ENCODE results near the gene FXYD2. TPM values are rescaled to one million over a fixed set of nuclear protein-coding genes. Genes with fewer than 3 reads are reported as not detected.
A peak's percentile ranks its signal among the peaks of the same experiment; 100 is the strongest.

FXYD2 gene
- total RNA-seq: 5.0 and 7.5 TPM in 2 replicates

GRCh38 chr11:117824571-117825537 is at the start of gene FXYD2:
FXYD2 (minus strand) TSS chr11:117824744; CDS start chr11:117824678, 66 bp downstream.
- Histone ChIP-seq H3K27me3 (ENCODE audit: control insufficient read depth, insufficient read depth, low read length) (no peaks in the 10 kb centered on the region), H3K4me3 (ENCODE audit: low read depth, low read length) (peak within 1 kb of the TSS; percentile 56), H3K36me3 (ENCODE audit: control insufficient read depth, insufficient read depth, low read length) (no peaks in the 10 kb centered on the region)
- DNase-seq (ENCODE audit: low read depth): no peak
- no peak for TF ChIP-seq CTCF (IDR thresholded peaks at IDR 0.05; ENCODE audit: insufficient read depth, low read length, poor library complexity, severe bottlenecking)

- no peak overlapping the region for H3K4me3 ChIP-seq (ENCODE audit: low read depth, low read length)
- DNase-seq (ENCODE audit: low read depth): no peak
- no peak for TF ChIP-seq CTCF (IDR thresholded peaks at IDR 0.05; ENCODE audit: insufficient read depth, low read length, poor library complexity, severe bottlenecking)
- H3K36me3 ChIP-seq (ENCODE audit: control insufficient read depth, insufficient read depth, low read length): no peaks in the 10 kb centered on the region
- H3K27me3 ChIP-seq (ENCODE audit: control insufficient read depth, insufficient read depth, low read length): peaks cover 19% of the 10 kb centered on the region
Observed at GRCh38 chr11:117873828-117874125, 49.2 kb upstream of the FXYD2 start.

GRCh38 chr11:117872975-117873827 is 48.7 kb upstream of the FXYD2 start:
- H3K4me3 ChIP-seq (ENCODE audit: low read depth, low read length): no peak overlapping the region
- TF ChIP-seq CTCF (IDR thresholded peaks at IDR 0.05; ENCODE audit: insufficient read depth, low read length, poor library complexity, severe bottlenecking): no peak
- no peaks in the 10 kb centered on the region for H3K36me3 ChIP-seq (ENCODE audit: control insufficient read depth, insufficient read depth, low read length)
- DNase-seq (ENCODE audit: low read depth): no peak
- H3K27me3 ChIP-seq (ENCODE audit: control insufficient read depth, insufficient read depth, low read length): peaks cover 19% of the 10 kb centered on the region

DNA sequence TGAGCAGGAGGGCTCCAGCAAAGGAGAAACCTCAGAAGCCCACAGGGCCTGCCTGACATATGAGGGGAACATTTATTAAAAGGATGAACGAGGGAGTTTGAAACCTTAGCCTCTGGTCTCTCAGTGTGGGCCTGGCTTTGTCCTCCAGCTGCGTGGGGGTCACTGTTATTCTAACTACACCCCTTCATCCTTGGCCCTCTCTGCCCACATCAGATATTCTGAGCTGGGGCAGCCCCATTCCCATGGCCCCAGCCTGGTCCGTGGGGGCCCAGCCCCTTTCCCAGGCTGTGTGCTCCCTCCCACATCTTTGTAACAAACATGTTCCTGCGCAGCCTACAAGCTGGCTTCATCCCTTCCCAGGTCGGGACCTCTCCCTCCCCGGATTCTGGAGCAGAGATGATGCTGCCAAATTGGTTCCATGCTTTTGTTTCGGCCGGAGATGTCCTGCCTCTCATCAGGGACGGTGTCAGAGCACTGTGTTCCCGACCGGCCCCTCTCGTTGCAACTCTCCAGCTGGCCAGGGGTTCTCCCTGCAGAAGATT is 47.9 kb upstream of the FXYD2 start:
- DNase-seq (ENCODE audit: low read depth): no peak
- Histone ChIP-seq H3K4me3 (ENCODE audit: low read depth, low read length) (no peak overlapping the region), H3K27me3 (ENCODE audit: control insufficient read depth, insufficient read depth, low read length) (peaks cover 19% of the 10 kb centered on the region), H3K36me3 (ENCODE audit: control insufficient read depth, insufficient read depth, low read length) (no peaks in the 10 kb centered on the region)
- TF ChIP-seq CTCF (IDR thresholded peaks at IDR 0.05; ENCODE audit: insufficient read depth, low read length, poor library complexity, severe bottlenecking): no peak

GRCh38 chr11:117871784-117872183 is 47.2 kb upstream of the FXYD2 start:
- Histone ChIP-seq H3K4me3 (ENCODE audit: low read depth, low read length) (no peak overlapping the region), H3K27me3 (ENCODE audit: control insufficient read depth, insufficient read depth, low read length) (peaks cover 19% of the 10 kb centered on the region), H3K36me3 (ENCODE audit: control insufficient read depth, insufficient read depth, low read length) (no peaks in the 10 kb centered on the region)
- no peak for DNase-seq (ENCODE audit: low read depth)
- no peak for TF ChIP-seq CTCF (IDR thresholded peaks at IDR 0.05; ENCODE audit: insufficient read depth, low read length, poor library complexity, severe bottlenecking)
